Measurements from ENCODE around the gene B3GALT6. TPM values are rescaled to one million over a fixed set of nuclear protein-coding genes. Genes with fewer than 3 reads are reported as not detected.

B3GALT6 gene
- polyA plus RNA-seq, 4 donors, result 2.7 to 13.7 (median 6.8) TPM

GRCh38 chr1:1273512-1274298, 41.7 kb downstream of the B3GALT6 start, which contains the start of gene UBE2J2:
TSS of gene UBE2J2 (minus strand) at chr1:1273854. CDS start at chr1:1267992, 5,862 bp downstream.
- 0% methylated on average over 47 to 105 of the region's 105 CpGs for WGBS, 3 donors
- Histone ChIP-seq H3K9me3 (ENCODE audit: control insufficient read depth in 2 of 2, insufficient read depth in 1 of 2, low read depth in 1 of 2, low read length in 1 of 2) (no peaks in the 10 kb centered on the region), H3K4me3 (ENCODE audit: low read depth in 1 of 3, low read length in 3 of 3) (peak within 1 kb of the TSS; percentile 75 to 97 (median 95)), H3K4me1 (ENCODE audit: control insufficient read depth in 3 of 3, insufficient read depth in 2 of 3, low read depth in 1 of 3, low read length in 2 of 3) (peaks cover 3 to 30% (median 10%) of the 10 kb centered on the region in 3 donors), H3K27ac (ENCODE audit: low read depth in 1 of 3, low read length in 2 of 3) (peak within 1 kb of the TSS; percentile 19 to 87 (median 86)), H3K36me3 (ENCODE audit: control insufficient read depth in 3 of 3, insufficient read depth in 2 of 3, low read depth in 1 of 3, low read length in 3 of 3) (peaks cover 0 to 31% (median 0%) of the 10 kb centered on the region in 3 donors), H3K27me3 (ENCODE audit: control insufficient read depth in 3 of 3, insufficient read depth in 3 of 3, low read length in 3 of 3) (no peaks in the 10 kb centered on the region)
- DNase-seq, result peak; percentile 89 to 95
- FAIRE-seq, result no peak

GRCh38 chr1:1274299-1274930, 42.4 kb downstream of the B3GALT6 start:
- Histone ChIP-seq H3K27me3 (ENCODE audit: control insufficient read depth in 3 of 3, insufficient read depth in 3 of 3, low read length in 3 of 3) (no peaks in the 10 kb centered on the region), H3K27ac (ENCODE audit: low read depth in 1 of 3, low read length in 2 of 3) (no peak overlapping the region), H3K4me3 (ENCODE audit: low read depth in 1 of 3, low read length in 3 of 3) (peak overlapping the region; percentile 70 to 97 (median 75)), H3K4me1 (ENCODE audit: control insufficient read depth in 3 of 3, insufficient read depth in 2 of 3, low read depth in 1 of 3, low read length in 2 of 3) (peaks cover 3 to 30% (median 10%) of the 10 kb centered on the region in 3 donors), H3K36me3 (ENCODE audit: control insufficient read depth in 3 of 3, insufficient read depth in 2 of 3, low read depth in 1 of 3, low read length in 3 of 3) (peaks cover 0 to 25% (median 0%) of the 10 kb centered on the region in 3 donors), H3K9me3 (ENCODE audit: control insufficient read depth in 2 of 2, insufficient read depth in 1 of 2, low read depth in 1 of 2, low read length in 1 of 2) (no peaks in the 10 kb centered on the region)
- DNase-seq (no peak), FAIRE-seq (no peak)
- WGBS, 3 donors, result 22 to 33% (median 25%) methylated on average over 24 to 31 of the region's 31 CpGs

GRCh38 chr1:1274931-1275431, 42.9 kb downstream of the B3GALT6 start:
- Histone ChIP-seq H3K27me3 (ENCODE audit: control insufficient read depth in 3 of 3, insufficient read depth in 3 of 3, low read length in 3 of 3) (no peaks in the 10 kb centered on the region), H3K9me3 (ENCODE audit: control insufficient read depth in 2 of 2, insufficient read depth in 1 of 2, low read depth in 1 of 2, low read length in 1 of 2) (no peaks in the 10 kb centered on the region), H3K36me3 (ENCODE audit: control insufficient read depth in 3 of 3, insufficient read depth in 2 of 3, low read depth in 1 of 3, low read length in 3 of 3) (peaks cover 0 to 22% (median 0%) of the 10 kb centered on the region in 3 donors), H3K4me1 (ENCODE audit: control insufficient read depth in 3 of 3, insufficient read depth in 2 of 3, low read depth in 1 of 3, low read length in 2 of 3) (peaks cover 3 to 30% (median 10%) of the 10 kb centered on the region in 3 donors), H3K27ac (ENCODE audit: low read depth in 1 of 3, low read length in 2 of 3) (no peak overlapping the region), H3K4me3 (ENCODE audit: low read depth in 1 of 3, low read length in 3 of 3) (no peak overlapping the region)
- FAIRE-seq (no peak), DNase-seq (no peak)
- 83 to 89% (median 86%) methylated on average over 12 to 15 of the region's 15 CpGs for WGBS, 3 donors

- H3K36me3 ChIP-seq (ENCODE audit: control insufficient read depth in 3 of 3, insufficient read depth in 2 of 3, low read depth in 1 of 3, low read length in 3 of 3), result peaks cover 0 to 13% (median 0%) of the 10 kb centered on the region in 3 donors
- WGBS, 3 donors, result 74 to 83% (median 79%) methylated on average over 9 of the region's 9 CpGs
- FAIRE-seq (no peak), DNase-seq (no peak)
- no peak overlapping the region for H3K27ac ChIP-seq (ENCODE audit: low read depth in 1 of 3, low read length in 2 of 3)
- H3K9me3 ChIP-seq (ENCODE audit: control insufficient read depth in 2 of 2, insufficient read depth in 1 of 2, low read depth in 1 of 2, low read length in 1 of 2), result no peaks in the 10 kb centered on the region
- no peak overlapping the region for H3K4me3 ChIP-seq (ENCODE audit: low read depth in 1 of 3, low read length in 3 of 3)
- H3K27me3 ChIP-seq (ENCODE audit: control insufficient read depth in 3 of 3, insufficient read depth in 3 of 3, low read length in 3 of 3), result no peaks in the 10 kb centered on the region
- peaks cover 2 to 31% (median 10%) of the 10 kb centered on the region in 3 donors for H3K4me1 ChIP-seq (ENCODE audit: control insufficient read depth in 3 of 3, insufficient read depth in 2 of 3, low read depth in 1 of 3, low read length in 2 of 3)
Observed at GRCh38 chr1:1275836-1276235, 43.8 kb downstream of the B3GALT6 start.

- DNase-seq (peak in 1 of 2 donors; percentile 59), FAIRE-seq (no peak)
- no peaks in the 10 kb centered on the region for H3K36me3 ChIP-seq (ENCODE audit: control insufficient read depth in 3 of 3, insufficient read depth in 2 of 3, low read depth in 1 of 3, low read length in 3 of 3)
- no peak overlapping the region for H3K4me3 ChIP-seq (ENCODE audit: low read depth in 1 of 3, low read length in 3 of 3)
- H3K27ac ChIP-seq (ENCODE audit: low read depth in 1 of 3, low read length in 2 of 3), result no peak overlapping the region
- no peaks in the 10 kb centered on the region for H3K27me3 ChIP-seq (ENCODE audit: control insufficient read depth in 3 of 3, insufficient read depth in 3 of 3, low read length in 3 of 3)
- H3K4me1 ChIP-seq (ENCODE audit: control insufficient read depth in 3 of 3, insufficient read depth in 2 of 3, low read depth in 1 of 3, low read length in 2 of 3), result peaks cover 2 to 32% (median 3%) of the 10 kb centered on the region in 3 donors
- WGBS, 3 donors, result 37 to 71% (median 56%) methylated on average over 13 of the region's 13 CpGs
- no peaks in the 10 kb centered on the region for H3K9me3 ChIP-seq (ENCODE audit: control insufficient read depth in 2 of 2, insufficient read depth in 1 of 2, low read depth in 1 of 2, low read length in 1 of 2)
Observed at GRCh38 chr1:1278620-1279019, 46.6 kb downstream of the B3GALT6 start.

GRCh38 chr1:1279028-1279427, 47.0 kb downstream of the B3GALT6 start:
- FAIRE-seq (no peak), DNase-seq (no peak)
- peaks cover 2 to 31% (median 3%) of the 10 kb centered on the region in 3 donors for H3K4me1 ChIP-seq (ENCODE audit: control insufficient read depth in 3 of 3, insufficient read depth in 2 of 3, low read depth in 1 of 3, low read length in 2 of 3)
- H3K27ac ChIP-seq (ENCODE audit: low read depth in 1 of 3, low read length in 2 of 3), result no peak overlapping the region
- no peaks in the 10 kb centered on the region for H3K27me3 ChIP-seq (ENCODE audit: control insufficient read depth in 3 of 3, insufficient read depth in 3 of 3, low read length in 3 of 3)
- H3K9me3 ChIP-seq (ENCODE audit: control insufficient read depth in 2 of 2, insufficient read depth in 1 of 2, low read depth in 1 of 2, low read length in 1 of 2), result no peaks in the 10 kb centered on the region
- WGBS, 3 donors, result 83 to 88% (median 86%) methylated on average over 15 to 16 of the region's 17 CpGs
- no peak overlapping the region for H3K4me3 ChIP-seq (ENCODE audit: low read depth in 1 of 3, low read length in 3 of 3)
- H3K36me3 ChIP-seq (ENCODE audit: control insufficient read depth in 3 of 3, insufficient read depth in 2 of 3, low read depth in 1 of 3, low read length in 3 of 3), result no peaks in the 10 kb centered on the region

GRCh38 chr1:1280782-1281481, 48.9 kb downstream of the B3GALT6 start:
- no peaks in the 10 kb centered on the region for H3K36me3 ChIP-seq (ENCODE audit: control insufficient read depth in 3 of 3, insufficient read depth in 2 of 3, low read depth in 1 of 3, low read length in 3 of 3)
- H3K4me1 ChIP-seq (ENCODE audit: control insufficient read depth in 3 of 3, insufficient read depth in 2 of 3, low read depth in 1 of 3, low read length in 2 of 3), result peaks cover 2 to 24% (median 3%) of the 10 kb centered on the region in 3 donors
- no peak overlapping the region for H3K4me3 ChIP-seq (ENCODE audit: low read depth in 1 of 3, low read length in 3 of 3)
- WGBS, 3 donors, result 77 to 87% (median 82%) methylated on average over 20 to 21 of the region's 21 CpGs
- no peak for FAIRE-seq
- no peaks in the 10 kb centered on the region for H3K27me3 ChIP-seq (ENCODE audit: control insufficient read depth in 3 of 3, insufficient read depth in 3 of 3, low read length in 3 of 3)
- H3K9me3 ChIP-seq (ENCODE audit: control insufficient read depth in 2 of 2, insufficient read depth in 1 of 2, low read depth in 1 of 2, low read length in 1 of 2), result no peaks in the 10 kb centered on the region
- no peak for DNase-seq
- peak overlapping the region; percentile 83 to 97 (median 92) for H3K27ac ChIP-seq (ENCODE audit: low read depth in 1 of 3, low read length in 2 of 3)
